BLaER1 treated with 17β-estradiol and CSF1 and Interleukin-3, amounts not matched to agents 10 nM and 100 nM (cell line): ENCODE measurements around the gene KCNS1.

Experiments used
- H3K27ac ChIP-seq, 11 experiments: shearing (Covaris generic); formaldehyde crosslinking; 2 replicates each; pipeline ENCODE4 v1.8.1; 2022
- H3K27me3 ChIP-seq, 11 experiments: shearing (Covaris generic); formaldehyde crosslinking; 2 replicates each; pipeline ENCODE4 v1.8.1; 2022
- H3K36me3 ChIP-seq, 11 experiments: shearing (Covaris generic); formaldehyde crosslinking; 2 replicates each; pipeline ENCODE4 v1.8.1; 2022
- H3K4me1 ChIP-seq, 10 experiments: shearing (Covaris generic); formaldehyde crosslinking; 2 replicates each; pipeline ENCODE4 v1.8.1; 2022
- H3K4me2 ChIP-seq, 11 experiments: shearing (Covaris generic); formaldehyde crosslinking; 2 replicates each; pipeline ENCODE4 v1.8.1; 2022
- H3K4me3 ChIP-seq, 10 experiments: shearing (Covaris generic); formaldehyde crosslinking; 2 replicates each; pipeline ENCODE4 v1.8.1; 2022
- H3K9ac ChIP-seq, 11 experiments: shearing (Covaris generic); formaldehyde crosslinking; 2 replicates each; pipeline ENCODE4 v1.8.1; 2022
- H3K9me3 ChIP-seq, 11 experiments: shearing (Covaris generic); formaldehyde crosslinking; replicated peaks in 1 of 11; 2 replicates each; pipeline ENCODE4 v1.8.1; 2022
- H4K20me1 ChIP-seq, 11 experiments: shearing (Covaris generic); formaldehyde crosslinking; 2 replicates each; pipeline ENCODE4 v1.8.1; 2022
- Cebpa-rat ChIP-seq, 11 experiments: shearing (Covaris generic); IDR thresholded peaks; 2 replicates each; pipeline ENCODE4 v1.8.1; 2022

KCNS1 gene

GRCh38 chr20:45111799-45112471 lies 11.0 kb upstream of the KCNS1 start:
- no peak for TF ChIP-seq Cebpa-rat (IDR thresholded peaks at IDR 0.05)
- H3K4me3 ChIP-seq: no peak overlapping the region
- no peaks in the 10 kb centered on the region for H3K9me3 ChIP-seq
- no peak overlapping the region for H3K27ac ChIP-seq
- no peaks in the 10 kb centered on the region for H3K27me3 ChIP-seq
- no peak overlapping the region for H3K4me2 ChIP-seq
- no peaks in the 10 kb centered on the region for H4K20me1 ChIP-seq
- H3K9ac ChIP-seq: no peak overlapping the region
- H3K4me1 ChIP-seq: 0 out of 20 replicates have a peak, but pooled peaks cover 0 to 3% (median 0%) of the 10 kb centered on the region in 10 experiments
- H3K36me3 ChIP-seq: no peaks in the 10 kb centered on the region

GRCh38 chr20:45111285-45111684 lies 10.4 kb upstream of the KCNS1 start:
- Histone ChIP-seq H3K27me3 (no peaks in the 10 kb centered on the region), H3K9ac (no peak overlapping the region), H3K36me3 (no peaks in the 10 kb centered on the region), H3K4me2 (no peak overlapping the region), H3K27ac (no peak overlapping the region), H4K20me1 (no peaks in the 10 kb centered on the region), H3K9me3 (no peaks in the 10 kb centered on the region), H3K4me3 (no peak overlapping the region), H3K4me1 (0 out of 20 replicates have a peak, but pooled peaks cover 0 to 3% (median 0%) of the 10 kb centered on the region in 10 experiments)
- TF ChIP-seq Cebpa-rat (IDR thresholded peaks at IDR 0.05): no peak

GRCh38 chr20:45110301-45110700 lies 9.4 kb upstream of the KCNS1 start:
- H3K27ac ChIP-seq: no peak overlapping the region
- no peak overlapping the region for H3K9ac ChIP-seq
- no peaks in the 10 kb centered on the region for H3K36me3 ChIP-seq
- peaks cover 0 to 5% (median 1%) of the 10 kb centered on the region in 10 experiments; a peak in 14 of 20 replicates for H3K4me1 ChIP-seq
- H3K27me3 ChIP-seq: no peaks in the 10 kb centered on the region
- no peak overlapping the region for H3K4me2 ChIP-seq
- no peaks in the 10 kb centered on the region for H3K9me3 ChIP-seq
- TF ChIP-seq Cebpa-rat (IDR thresholded peaks at IDR 0.05): no peak
- H3K4me3 ChIP-seq: no peak overlapping the region
- no peaks in the 10 kb centered on the region for H4K20me1 ChIP-seq

- no peak for TF ChIP-seq Cebpa-rat (IDR thresholded peaks at IDR 0.05)
- H3K9me3 ChIP-seq: no peaks in the 10 kb centered on the region
- H3K36me3 ChIP-seq: no peaks in the 10 kb centered on the region
- H3K27ac ChIP-seq: no peak overlapping the region
- no peak overlapping the region for H3K9ac ChIP-seq
- peaks cover 6 to 12% (median 8%) of the 10 kb centered on the region in 10 experiments for H3K4me1 ChIP-seq
- no peaks in the 10 kb centered on the region for H3K27me3 ChIP-seq
- H3K4me2 ChIP-seq: no peak overlapping the region
- no peak overlapping the region for H3K4me3 ChIP-seq
- H4K20me1 ChIP-seq: no peaks in the 10 kb centered on the region
Measured at GRCh38 chr20:45109634-45110033, 8.7 kb upstream of the KCNS1 start.

GRCh38 chr20:45105317-45105716 lies 4.4 kb upstream of the KCNS1 start:
- Histone ChIP-seq H3K36me3 (no peaks in the 10 kb centered on the region), H4K20me1 (peaks cover 0 to 7% (median 0%) of the 10 kb centered on the region in 11 experiments; a peak in 2 of 22 replicates), H3K27me3 (peaks cover 15 to 21% (median 19%) of the 10 kb centered on the region in 11 experiments), H3K9me3 (no peaks in the 10 kb centered on the region), H3K4me2 (peak overlapping the region; percentile 14 to 57 (median 39); a peak in 20 of 22 replicates), H3K9ac (no peak overlapping the region), H3K27ac (no peak overlapping the region), H3K4me1 (peaks cover 14 to 31% (median 28%) of the 10 kb centered on the region in 10 experiments), H3K4me3 (no peak overlapping the region)
- TF ChIP-seq Cebpa-rat (IDR thresholded peaks at IDR 0.05): no peak

- Histone ChIP-seq H3K36me3 (no peaks in the 10 kb centered on the region), H3K9me3 (no peaks in the 10 kb centered on the region), H3K4me3 (no peak overlapping the region), H3K27me3 (peaks cover 20 to 26% (median 24%) of the 10 kb centered on the region in 11 experiments), H4K20me1 (peaks cover 0 to 7% (median 0%) of the 10 kb centered on the region in 11 experiments; a peak in 2 of 22 replicates), H3K4me1 (peaks cover 14 to 31% (median 28%) of the 10 kb centered on the region in 10 experiments), H3K4me2 (peak overlapping the region; percentile 14 to 57 (median 39); a peak in 21 of 22 replicates), H3K9ac (no peak overlapping the region), H3K27ac (no peak overlapping the region)
- TF ChIP-seq Cebpa-rat (IDR thresholded peaks at IDR 0.05): no peak
Measured at GRCh38 chr20:45104786-45105185, 3.9 kb upstream of the KCNS1 start.

GRCh38 chr20:45103072-45103471 lies 2.1 kb upstream of the KCNS1 start:
- Histone ChIP-seq H3K27me3 (peaks cover 25 to 33% (median 30%) of the 10 kb centered on the region in 11 experiments), H3K9ac (no peak overlapping the region), H3K27ac (no peak overlapping the region), H3K4me3 (no peak overlapping the region), H3K4me2 (peak overlapping the region in 7 of 11 experiments; percentile 6 to 37 (median 30); a peak in 9 of 22 replicates), H3K9me3 (no peaks in the 10 kb centered on the region), H4K20me1 (peaks cover 0 to 13% (median 0%) of the 10 kb centered on the region in 11 experiments; a peak in 2 of 22 replicates), H3K36me3 (no peaks in the 10 kb centered on the region), H3K4me1 (peaks cover 14 to 31% (median 28%) of the 10 kb centered on the region in 10 experiments)
- no peak for TF ChIP-seq Cebpa-rat (IDR thresholded peaks at IDR 0.05)

- Histone ChIP-seq H4K20me1 (peaks cover 0 to 15% (median 0%) of the 10 kb centered on the region in 11 experiments; a peak in 3 of 22 replicates), H3K27ac (no peak overlapping the region), H3K9ac (peak overlapping the region in 2 of 11 experiments; percentile 21 to 43; a peak in 2 of 22 replicates), H3K27me3 (peaks cover 25 to 33% (median 30%) of the 10 kb centered on the region in 11 experiments), H3K4me1 (peaks cover 14 to 31% (median 28%) of the 10 kb centered on the region in 10 experiments), H3K4me2 (peak overlapping the region; percentile 55 to 93 (median 71)), H3K36me3 (no peaks in the 10 kb centered on the region), H3K9me3 (no peaks in the 10 kb centered on the region), H3K4me3 (peak overlapping the region in 1 of 10 experiments; percentile 52; a peak in 1 of 20 replicates)
- no peak for TF ChIP-seq Cebpa-rat (IDR thresholded peaks at IDR 0.05)
Measured at GRCh38 chr20:45101333-45101850, 465 bp upstream of the KCNS1 start.

- no peak for TF ChIP-seq Cebpa-rat (IDR thresholded peaks at IDR 0.05)
- no peak overlapping the region for H3K27ac ChIP-seq
- H3K4me3 ChIP-seq: no peak overlapping the region
- peaks cover 25 to 33% (median 30%) of the 10 kb centered on the region in 11 experiments for H3K27me3 ChIP-seq
- H3K9ac ChIP-seq: no peak overlapping the region
- H3K36me3 ChIP-seq: no peaks in the 10 kb centered on the region
- peaks cover 0 to 19% (median 0%) of the 10 kb centered on the region in 11 experiments; a peak in 3 of 22 replicates for H4K20me1 ChIP-seq
- no peaks in the 10 kb centered on the region for H3K9me3 ChIP-seq
- peaks cover 6 to 16% (median 13%) of the 10 kb centered on the region in 10 experiments; a peak in 16 of 20 replicates for H3K4me1 ChIP-seq
- H3K4me2 ChIP-seq: no peak overlapping the region
Measured at GRCh38 chr20:45098103-45098773, 2.7 kb downstream of the KCNS1 start.
